Measurements from ENCODE around the gene GMCL1. TPM values are rescaled to one million over a fixed set of nuclear protein-coding genes. Genes with fewer than 3 reads are reported as not detected.

The GMCL1 gene
- total and polyA plus RNA-seq, 2 of the 13 experiments (the other 11 are each of a cell fraction or from before 2014, with no cell fraction given) = 18.7 to 24.0 TPM

DNA sequence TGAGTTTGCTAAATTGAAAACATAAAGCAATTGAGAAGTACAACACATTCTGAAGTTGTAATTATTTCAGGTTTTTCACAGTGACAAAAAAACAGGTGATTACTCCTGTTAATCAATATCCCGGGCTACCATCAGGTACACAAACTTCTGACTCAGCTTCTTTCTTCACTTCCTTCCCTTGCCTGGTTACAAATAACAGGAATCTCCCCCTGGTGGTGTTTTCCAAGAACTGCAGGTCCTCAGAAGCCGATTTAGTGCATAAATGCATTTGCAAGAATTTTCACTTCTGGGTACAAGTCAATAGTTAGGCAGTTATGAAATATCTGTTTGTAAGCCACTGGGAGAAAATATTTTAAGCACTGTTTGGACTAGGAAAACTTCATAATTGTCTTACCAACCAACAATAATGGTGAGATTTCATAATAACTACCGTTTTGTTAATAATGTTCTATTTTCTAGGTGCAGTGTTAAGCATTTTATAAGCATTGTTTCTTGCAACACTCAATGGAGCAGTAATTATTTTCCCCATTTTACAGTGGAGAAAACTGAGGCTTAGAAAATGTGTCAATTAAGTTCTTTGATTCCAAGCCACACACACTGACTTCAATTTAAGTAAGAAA is 12.4 kb upstream of the GMCL1 start (continued):
- TF ChIP-seq, protein P1, sequence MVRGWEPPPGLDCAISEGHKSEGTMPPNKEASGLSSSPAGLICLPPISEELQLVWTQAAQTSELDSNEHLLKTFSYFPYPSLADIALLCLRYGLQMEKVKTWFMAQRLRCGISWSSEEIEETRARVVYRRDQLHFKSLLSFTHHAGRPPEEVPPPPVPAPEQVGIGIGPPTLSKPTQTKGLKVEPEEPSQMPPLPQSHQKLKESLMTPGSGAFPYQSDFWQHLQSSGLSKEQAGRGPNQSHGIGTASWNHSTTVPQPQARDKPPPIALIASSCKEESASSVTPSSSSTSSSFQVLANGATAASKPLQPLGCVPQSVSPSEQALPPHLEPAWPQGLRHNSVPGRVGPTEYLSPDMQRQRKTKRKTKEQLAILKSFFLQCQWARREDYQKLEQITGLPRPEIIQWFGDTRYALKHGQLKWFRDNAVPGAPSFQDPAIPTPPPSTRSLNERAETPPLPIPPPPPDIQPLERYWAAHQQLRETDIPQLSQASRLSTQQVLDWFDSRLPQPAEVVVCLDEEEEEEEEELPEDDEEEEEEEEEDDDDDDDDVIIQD (CRISPR knock-in tag; IDR thresholded peaks at IDR 0.05; ENCODE audit: low read depth) = peak; percentile 80; the same call in 1 of the 2 replicates
- TF ChIP-seq FOSL2 (CRISPR knock-in tag; IDR thresholded peaks at IDR 0.05) (peak; percentile 82), ZNF263 (CRISPR knock-in tag; IDR thresholded peaks at IDR 0.05) (no peak), PPARG (CRISPR knock-in tag; conservative IDR thresholded peaks at IDR 0.05) (0 out of 2 replicates have a peak, but pooled peaks have one; percentile 19), GATAD1 (CRISPR knock-in tag; IDR thresholded peaks at IDR 0.05) (0 out of 2 replicates have a peak, but pooled peaks have one; percentile 36), FOXP1 (IDR thresholded peaks at IDR 0.05) (no peak), FOXP1 (CRISPR knock-in tag; IDR thresholded peaks at IDR 0.05) (peak; percentile 44; the same call in 1 of the 2 replicates), ERF (CRISPR knock-in tag; IDR thresholded peaks at IDR 0.05) (peak; percentile 61; the same call in 1 of the 2 replicates), HNF4G (IDR thresholded peaks at IDR 0.05; ENCODE audit: borderline replicate concordance, low read depth, low read length) (no peak), HNF4G (CRISPR knock-in tag; IDR thresholded peaks at IDR 0.05; ENCODE audit: borderline replicate concordance, low read depth) (no peak), ZNF292 (CRISPR knock-in tag; IDR thresholded peaks at IDR 0.05; ENCODE audit: borderline replicate concordance, low read depth) (no peak), ZNF614 (CRISPR knock-in tag; IDR thresholded peaks at IDR 0.05; ENCODE audit: borderline replicate concordance) (0 out of 2 replicates have a peak, but pooled peaks have one; percentile 42), SIN3A (IDR thresholded peaks at IDR 0.05; ENCODE audit: borderline replicate concordance, low read depth, low read length) (0 out of 2 replicates have a peak, but pooled peaks have one; percentile 25), HCFC1 (IDR thresholded peaks at IDR 0.05; ENCODE audit: low read depth, low read length) (no peak), REPIN1 (CRISPR knock-in tag; IDR thresholded peaks at IDR 0.05; ENCODE audit: borderline replicate concordance, low read depth) (peak; percentile 76; the same call in 1 of the 2 replicates), SIX4 (CRISPR knock-in tag; IDR thresholded peaks at IDR 0.05) (no peak)
- TF ChIP-seq, protein P2, sequence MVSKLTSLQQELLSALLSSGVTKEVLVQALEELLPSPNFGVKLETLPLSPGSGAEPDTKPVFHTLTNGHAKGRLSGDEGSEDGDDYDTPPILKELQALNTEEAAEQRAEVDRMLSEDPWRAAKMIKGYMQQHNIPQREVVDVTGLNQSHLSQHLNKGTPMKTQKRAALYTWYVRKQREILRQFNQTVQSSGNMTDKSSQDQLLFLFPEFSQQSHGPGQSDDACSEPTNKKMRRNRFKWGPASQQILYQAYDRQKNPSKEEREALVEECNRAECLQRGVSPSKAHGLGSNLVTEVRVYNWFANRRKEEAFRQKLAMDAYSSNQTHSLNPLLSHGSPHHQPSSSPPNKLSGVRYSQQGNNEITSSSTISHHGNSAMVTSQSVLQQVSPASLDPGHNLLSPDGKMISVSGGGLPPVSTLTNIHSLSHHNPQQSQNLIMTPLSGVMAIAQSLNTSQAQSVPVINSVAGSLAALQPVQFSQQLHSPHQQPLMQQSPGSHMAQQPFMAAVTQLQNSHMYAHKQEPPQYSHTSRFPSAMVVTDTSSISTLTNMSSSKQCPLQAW (CRISPR knock-in tag; IDR thresholded peaks at IDR 0.05) = no peak
- TF ChIP-seq, protein P3, sequence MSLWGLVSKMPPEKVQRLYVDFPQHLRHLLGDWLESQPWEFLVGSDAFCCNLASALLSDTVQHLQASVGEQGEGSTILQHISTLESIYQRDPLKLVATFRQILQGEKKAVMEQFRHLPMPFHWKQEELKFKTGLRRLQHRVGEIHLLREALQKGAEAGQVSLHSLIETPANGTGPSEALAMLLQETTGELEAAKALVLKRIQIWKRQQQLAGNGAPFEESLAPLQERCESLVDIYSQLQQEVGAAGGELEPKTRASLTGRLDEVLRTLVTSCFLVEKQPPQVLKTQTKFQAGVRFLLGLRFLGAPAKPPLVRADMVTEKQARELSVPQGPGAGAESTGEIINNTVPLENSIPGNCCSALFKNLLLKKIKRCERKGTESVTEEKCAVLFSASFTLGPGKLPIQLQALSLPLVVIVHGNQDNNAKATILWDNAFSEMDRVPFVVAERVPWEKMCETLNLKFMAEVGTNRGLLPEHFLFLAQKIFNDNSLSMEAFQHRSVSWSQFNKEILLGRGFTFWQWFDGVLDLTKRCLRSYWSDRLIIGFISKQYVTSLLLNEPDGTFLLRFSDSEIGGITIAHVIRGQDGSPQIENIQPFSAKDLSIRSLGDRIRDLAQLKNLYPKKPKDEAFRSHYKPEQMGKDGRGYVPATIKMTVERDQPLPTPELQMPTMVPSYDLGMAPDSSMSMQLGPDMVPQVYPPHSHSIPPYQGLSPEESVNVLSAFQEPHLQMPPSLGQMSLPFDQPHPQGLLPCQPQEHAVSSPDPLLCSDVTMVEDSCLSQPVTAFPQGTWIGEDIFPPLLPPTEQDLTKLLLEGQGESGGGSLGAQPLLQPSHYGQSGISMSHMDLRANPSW (CRISPR knock-in tag; IDR thresholded peaks at IDR 0.05; ENCODE audit: borderline replicate concordance) = 0 out of 2 replicates have a peak, but pooled peaks have one; percentile 75
- TF ChIP-seq, protein P4, sequence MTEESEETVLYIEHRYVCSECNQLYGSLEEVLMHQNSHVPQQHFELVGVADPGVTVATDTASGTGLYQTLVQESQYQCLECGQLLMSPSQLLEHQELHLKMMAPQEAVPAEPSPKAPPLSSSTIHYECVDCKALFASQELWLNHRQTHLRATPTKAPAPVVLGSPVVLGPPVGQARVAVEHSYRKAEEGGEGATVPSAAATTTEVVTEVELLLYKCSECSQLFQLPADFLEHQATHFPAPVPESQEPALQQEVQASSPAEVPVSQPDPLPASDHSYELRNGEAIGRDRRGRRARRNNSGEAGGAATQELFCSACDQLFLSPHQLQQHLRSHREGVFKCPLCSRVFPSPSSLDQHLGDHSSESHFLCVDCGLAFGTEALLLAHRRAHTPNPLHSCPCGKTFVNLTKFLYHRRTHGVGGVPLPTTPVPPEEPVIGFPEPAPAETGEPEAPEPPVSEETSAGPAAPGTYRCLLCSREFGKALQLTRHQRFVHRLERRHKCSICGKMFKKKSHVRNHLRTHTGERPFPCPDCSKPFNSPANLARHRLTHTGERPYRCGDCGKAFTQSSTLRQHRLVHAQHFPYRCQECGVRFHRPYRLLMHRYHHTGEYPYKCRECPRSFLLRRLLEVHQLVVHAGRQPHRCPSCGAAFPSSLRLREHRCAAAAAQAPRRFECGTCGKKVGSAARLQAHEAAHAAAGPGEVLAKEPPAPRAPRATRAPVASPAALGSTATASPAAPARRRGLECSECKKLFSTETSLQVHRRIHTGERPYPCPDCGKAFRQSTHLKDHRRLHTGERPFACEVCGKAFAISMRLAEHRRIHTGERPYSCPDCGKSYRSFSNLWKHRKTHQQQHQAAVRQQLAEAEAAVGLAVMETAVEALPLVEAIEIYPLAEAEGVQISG (CRISPR knock-in tag; IDR thresholded peaks at IDR 0.05) = no peak
- TF ChIP-seq, protein P5, sequence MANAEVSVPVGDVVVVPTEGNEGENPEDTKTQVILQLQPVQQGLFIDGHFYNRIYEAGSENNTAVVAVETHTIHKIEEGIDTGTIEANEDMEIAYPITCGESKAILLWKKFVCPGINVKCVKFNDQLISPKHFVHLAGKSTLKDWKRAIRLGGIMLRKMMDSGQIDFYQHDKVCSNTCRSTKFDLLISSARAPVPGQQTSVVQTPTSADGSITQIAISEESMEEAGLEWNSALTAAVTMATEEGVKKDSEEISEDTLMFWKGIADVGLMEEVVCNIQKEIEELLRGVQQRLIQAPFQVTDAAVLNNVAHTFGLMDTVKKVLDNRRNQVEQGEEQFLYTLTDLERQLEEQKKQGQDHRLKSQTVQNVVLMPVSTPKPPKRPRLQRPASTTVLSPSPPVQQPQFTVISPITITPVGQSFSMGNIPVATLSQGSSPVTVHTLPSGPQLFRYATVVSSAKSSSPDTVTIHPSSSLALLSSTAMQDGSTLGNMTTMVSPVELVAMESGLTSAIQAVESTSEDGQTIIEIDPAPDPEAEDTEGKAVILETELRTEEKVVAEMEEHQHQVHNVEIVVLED (CRISPR knock-in tag; IDR thresholded peaks at IDR 0.05; ENCODE audit: borderline replicate concordance) = no peak
